ENCODE results near the gene CATSPER2.
"Not testable (repeated sequence)": the region's sequence is repeated elsewhere in the genome, so short reads cannot be mapped to it uniquely, and the experiment has no call there.

CATSPER2 gene

GRCh38 chr15:43625106-43625505 is 23.5 kb downstream of the CATSPER2 start:
- TF ChIP-seq CTCF (IDR thresholded peaks at IDR 0.05; ENCODE audit: low read depth, low read length, missing control alignments) = no peak
- DNase-seq (ENCODE audit: low read depth) = no peak
- no peak overlapping the region for H3K4me3 ChIP-seq (ENCODE audit: low read depth, low read length)

GRCh38 chr15:43622068-43622799 is 26.4 kb downstream of the CATSPER2 start:
- not testable (repeated sequence) for H3K4me3 ChIP-seq (ENCODE audit: low read depth, low read length); DNase-seq (ENCODE audit: low read depth)

DNA sequence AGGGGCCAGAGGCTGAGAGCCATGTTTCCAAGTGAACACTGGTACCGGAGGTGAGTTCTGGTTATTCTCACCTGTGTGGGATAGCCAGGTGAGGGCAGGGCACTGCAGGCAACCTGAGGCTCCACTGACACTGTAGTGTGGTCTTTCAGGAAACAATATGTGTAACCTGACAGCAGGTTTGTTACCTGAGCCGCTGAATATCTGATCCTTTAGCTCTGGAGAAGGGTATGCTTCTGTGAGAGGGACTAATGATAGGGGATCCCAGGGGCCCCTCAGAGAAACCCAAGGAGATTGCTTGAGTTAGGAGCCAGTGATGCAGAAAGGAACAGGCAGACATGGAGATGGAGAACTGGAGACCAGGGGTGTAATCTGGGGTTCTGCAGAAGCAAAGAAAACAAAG is 29.9 kb downstream of the CATSPER2 start, which contains the start of gene STRC:
Gene STRC (minus strand): TSS at position 101 of the 400 bp plus-strand sequence. CDS start 78 bp downstream, at position 23.
- DNase-seq (ENCODE audit: low read depth); H3K4me3 ChIP-seq (ENCODE audit: low read depth, low read length): not testable (repeated sequence)

DNA sequence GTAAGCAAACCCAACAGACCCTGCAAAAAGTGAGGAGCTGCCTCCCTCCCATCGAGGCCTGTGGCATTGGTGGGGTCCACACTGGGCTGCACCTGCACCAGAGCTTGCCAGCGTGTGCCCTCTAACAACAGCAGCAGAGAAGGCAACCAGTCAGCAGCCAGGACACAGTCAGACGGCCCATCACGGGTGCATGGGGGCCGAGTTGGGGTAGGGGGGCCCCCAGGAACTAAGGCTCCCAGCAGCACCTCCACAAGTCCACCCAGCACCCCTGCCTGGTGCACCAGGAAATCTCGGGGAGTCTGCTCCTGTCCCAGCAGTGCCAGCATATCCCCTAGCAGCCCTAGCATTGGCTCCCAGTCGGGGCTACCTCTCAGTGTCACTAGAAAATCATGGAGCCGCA is 30.9 kb downstream of the CATSPER2 start:
- DNase-seq (ENCODE audit: low read depth); H3K4me3 ChIP-seq (ENCODE audit: low read depth, low read length): not testable (repeated sequence)

DNA sequence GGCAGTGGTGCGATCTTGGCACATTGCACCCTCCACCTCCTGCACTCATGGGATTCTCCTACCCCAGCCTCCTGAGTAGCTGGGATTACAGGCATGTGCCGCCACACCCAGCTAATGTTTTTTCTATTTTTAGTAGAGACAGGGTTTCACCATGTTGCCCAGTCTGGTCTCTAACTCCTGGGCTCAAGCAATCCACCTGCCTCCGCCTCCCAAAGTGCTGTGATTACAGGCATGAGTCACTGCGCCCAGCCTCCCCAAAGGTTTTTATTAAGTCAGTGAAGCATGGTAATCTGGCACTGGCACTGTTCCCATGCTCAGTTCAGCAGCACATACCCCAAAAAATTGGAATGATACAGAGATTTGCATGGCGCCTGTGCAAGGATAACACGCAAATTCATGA is 46.4 kb downstream of the CATSPER2 start:
- DNase-seq (ENCODE audit: low read depth); H3K4me3 ChIP-seq (ENCODE audit: low read depth, low read length): not testable (repeated sequence)

DNA sequence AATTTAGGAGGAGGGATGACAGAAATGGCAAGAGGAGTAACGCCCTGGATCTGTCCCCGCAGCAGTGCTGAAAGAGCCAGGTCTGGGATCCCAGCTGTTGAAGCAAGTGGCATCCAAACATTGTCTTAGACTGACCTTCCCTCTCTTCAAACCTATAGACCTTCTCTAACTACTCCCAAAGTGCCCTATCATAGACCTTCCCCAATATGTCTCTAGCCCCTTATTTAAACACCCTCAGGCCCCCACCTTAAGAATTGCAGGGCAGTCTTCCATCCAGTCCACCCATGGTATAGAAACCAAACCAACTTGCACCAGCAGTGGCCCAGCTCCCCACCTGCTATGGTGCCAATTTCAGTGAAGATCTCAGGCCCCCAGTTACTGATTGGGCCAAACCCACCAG is 48.4 kb downstream of the CATSPER2 start:
- not testable (repeated sequence) for DNase-seq (ENCODE audit: low read depth); H3K4me3 ChIP-seq (ENCODE audit: low read depth, low read length)

DNA sequence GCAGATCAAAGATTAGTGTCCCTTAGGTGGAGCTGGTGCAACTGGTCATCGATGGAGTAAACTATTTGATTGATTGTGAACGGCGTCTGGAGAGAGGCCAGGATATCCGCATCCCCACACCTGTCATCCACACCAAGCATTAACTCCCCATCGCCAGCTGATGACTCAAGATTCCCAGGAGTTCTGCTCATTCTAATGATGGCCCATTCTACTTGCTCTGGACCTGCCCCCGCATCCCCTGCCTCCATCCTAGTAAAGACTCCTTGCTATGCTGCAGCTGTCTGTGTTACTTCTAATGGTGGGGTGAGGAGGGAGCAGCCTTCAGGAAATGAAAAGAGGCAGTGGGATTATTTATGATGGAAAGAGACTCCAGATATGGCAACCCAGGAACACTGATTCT is 49.5 kb downstream of the CATSPER2 start:
- not testable (repeated sequence) for DNase-seq (ENCODE audit: low read depth); H3K4me3 ChIP-seq (ENCODE audit: low read depth, low read length)

DNA sequence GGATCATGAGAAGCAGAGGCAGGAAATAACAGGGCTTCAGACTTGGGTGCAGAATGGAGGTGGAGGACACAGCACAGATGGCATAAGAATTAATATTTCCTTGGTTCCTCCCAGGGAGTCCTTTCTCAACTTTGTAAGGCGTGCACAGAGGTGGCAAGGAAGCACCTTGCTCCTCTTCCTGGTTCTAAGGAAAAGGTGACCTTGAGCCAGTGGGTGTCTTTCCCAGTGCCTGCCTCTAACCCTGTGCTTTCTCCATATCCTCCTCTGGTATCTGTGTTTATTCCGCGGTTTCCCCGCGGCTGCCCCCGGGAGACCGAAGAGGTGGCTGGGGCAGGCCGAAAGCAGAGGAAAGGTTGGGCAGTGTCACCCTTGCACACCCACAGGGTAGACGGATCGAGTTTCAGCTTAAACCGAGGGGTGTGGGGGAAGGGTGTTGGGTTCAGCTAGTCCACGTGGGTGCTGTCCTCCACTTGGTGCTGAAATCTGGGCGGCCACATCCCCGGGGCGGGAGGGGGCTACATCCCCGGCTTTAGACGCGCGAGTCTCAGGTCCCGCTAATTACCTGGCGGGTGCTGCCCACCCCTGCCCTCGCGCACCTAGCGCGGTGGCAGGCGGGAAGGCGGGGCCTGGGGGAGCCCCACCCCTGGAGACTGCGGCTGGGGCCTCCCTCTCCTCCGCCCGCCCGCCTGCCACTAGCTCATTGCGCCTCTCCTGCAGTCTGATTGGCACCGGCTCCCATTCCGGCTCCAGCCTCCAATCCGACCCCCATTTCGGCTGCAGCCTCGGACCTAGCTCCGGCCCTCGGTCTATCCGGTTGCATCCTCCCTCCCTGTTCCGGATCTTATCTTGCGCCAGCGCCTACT is 55.1 kb downstream of the CATSPER2 start, which contains the start of gene CKMT1B:
Gene CKMT1B (plus strand): TSS at position 700 of the 863 bp plus-strand sequence. CDS start 192 bp downstream, outside the sequence.
- not testable (repeated sequence) for H3K4me3 ChIP-seq (ENCODE audit: low read depth, low read length); DNase-seq (ENCODE audit: low read depth)

- not testable (repeated sequence) for H3K4me3 ChIP-seq (ENCODE audit: low read depth, low read length); DNase-seq (ENCODE audit: low read depth)
These were observed 55.8 kb downstream of the CATSPER2 start for GRCh38 chr15:43592841-43593240.

- not testable (repeated sequence) for H3K4me3 ChIP-seq (ENCODE audit: low read depth, low read length); DNase-seq (ENCODE audit: low read depth)
These were observed 58.7 kb downstream of the CATSPER2 start, which contains the start of gene PPIP5K1 for GRCh38 chr15:43589778-43590466. Gene PPIP5K1 (minus strand): TSS chr15:43590208. CDS start chr15:43584504, 5,704 bp downstream.
